K562 (cell line): ENCODE measurements around the gene HAPLN2. TPM values are rescaled to one million over a fixed set of nuclear protein-coding genes. Genes with fewer than 3 reads are reported as not detected.
A peak's percentile ranks its signal among the peaks of the same experiment; 100 is the strongest.

Experiments used
- ATAC-seq: fragments of 200-7000 bp; cut with Tn5 transposase; 3 replicates; pipeline ENCODE4 v1.9.1; 2020; ENCODE audit warnings: moderate library complexity
- BruUV-seq: library from RNA; stranded (reverse); fragments of 400-500 nt; replicated peaks from 2 replicates; lab custom pipeline; 2021; lab: Mats Ljungman, UMichigan
- CTCF ChIA-PET: fragments of 300-600 bp; formaldehyde crosslinking; extraction: SDS; loops from one replicate; lab custom pipeline; 2021; ENCODE audit warnings: low intra/inter-chr PET ratio; lab: Yijun Ruan, JAX
- POLR2A ChIA-PET: fragments of 300-600, 350-650 bp; sonication (Branson Sonifier 250); formaldehyde crosslinking; extraction: SDS; loops from one replicate; lab custom pipeline; 2021; ENCODE audit warnings: antibody characterized with exemption, inconsistent platforms; lab: Yijun Ruan, JAX
- DNase-seq, 4 experiments: peaks; one replicate each; pipeline versions ENCODE4 v3.0.0 to v3.0.0-alpha.2; 2011 to 2018; ENCODE audit warnings: low spot score in 3 of 4, mixed read lengths in 3 of 4; ENCODE audit errors: extremely low read depth in 1 of 4
- FAIRE-seq: peaks from 2 replicates; lab custom pipeline; 2011; peaks lifted over from hg19 to GRCh38; lab: Jason Lieb, UNC
- H2AFZ ChIP-seq: 2 replicates; pipeline ENCODE4 v1.6.0; 2011; ENCODE audit warnings: low read depth, low read length, control low read depth, inconsistent platforms
- H3K27ac ChIP-seq: fragments of 200-600 bp; 3 replicates; pipeline ENCODE4 v1.8.0; 2011; ENCODE audit warnings: low read depth, mild to moderate bottlenecking, control low read depth, inconsistent platforms, low read length, moderate library complexity, mixed read lengths; ENCODE audit errors: extremely low read depth
- H3K27me3 ChIP-seq, 2 experiments: fragments of 300-600 bp in 1 of 2; 2 replicates in 1 of 2; 3 replicates in 1 of 2; pipeline versions ENCODE4 v1.6.0 to v1.8.0; 2011; ENCODE audit warnings: inconsistent platforms in 2 of 2, low read length in 2 of 2, mild to moderate bottlenecking in 1 of 2, mixed read lengths in 1 of 2, moderate library complexity in 1 of 2; ENCODE audit not compliant: control insufficient read depth in 2 of 2, insufficient read depth in 2 of 2
- H3K36me3 ChIP-seq: fragments of 300-600 bp; 3 replicates; pipeline ENCODE4 v1.8.0; 2011; ENCODE audit warnings: mild to moderate bottlenecking, low read length, inconsistent platforms; ENCODE audit not compliant: control insufficient read depth, insufficient read depth
- H3K4me1 ChIP-seq, 2 experiments: fragments of 200-600 bp in 1 of 2; replicated peaks in 1 of 2; 2 replicates in 1 of 2; 3 replicates in 1 of 2; pipeline versions ENCODE4 v1.5.1 to v1.8.0; 2011; ENCODE audit warnings: inconsistent platforms in 2 of 2, low read length in 2 of 2, mild to moderate bottlenecking in 1 of 2, mixed read lengths in 1 of 2, moderate library complexity in 1 of 2; ENCODE audit not compliant: control insufficient read depth in 2 of 2, insufficient read depth in 2 of 2
- H3K4me2 ChIP-seq: 2 replicates; pipeline ENCODE4 v1.6.1; 2011; ENCODE audit warnings: low read length, control low read depth, inconsistent platforms, mixed read lengths; ENCODE audit not compliant: insufficient read depth
- H3K4me3 ChIP-seq: fragments of 200-600 bp; sonication (generic), shearing (Covaris generic); 2 replicates; pipeline ENCODE4 v1.5.1; 2016; ENCODE audit warnings: control low read depth, inconsistent platforms
- H3K79me2 ChIP-seq: fragments of 200-600 bp; 3 replicates; pipeline ENCODE4 v1.8.0; 2011; ENCODE audit warnings: low read length, inconsistent platforms; ENCODE audit not compliant: control insufficient read depth, insufficient read depth
- H3K9ac ChIP-seq, 2 experiments: 2 replicates each; pipeline versions ENCODE4 v1.6.0 to v1.6.1; 2011; ENCODE audit warnings: low read depth in 2 of 2, low read length in 2 of 2, control low read depth in 1 of 2, inconsistent platforms in 1 of 2, mild to moderate bottlenecking in 1 of 2, mixed read lengths in 1 of 2; ENCODE audit not compliant: insufficient read depth in 1 of 2
- H3K9me1 ChIP-seq: one replicate; pipeline ENCODE4 v1.6.0; 2011; ENCODE audit warnings: inconsistent platforms, mild to moderate bottlenecking, low read length, moderate library complexity; ENCODE audit not compliant: control insufficient read depth, insufficient read depth
- H3K9me3 ChIP-seq: replicated peaks from 2 replicates; pipeline ENCODE4 v1.5.1; 2011; ENCODE audit warnings: low read depth, low read length, inconsistent platforms; ENCODE audit not compliant: control insufficient read depth, insufficient read depth
- H4K20me1 ChIP-seq: replicated peaks from 2 replicates; pipeline ENCODE4 v1.6.1; 2011; ENCODE audit warnings: low read length, inconsistent platforms, mixed read lengths; ENCODE audit not compliant: control insufficient read depth, insufficient read depth
- ESRRA ChIP-seq: fragments of 450-650 bp; IDR thresholded peaks from 2 replicates; pipeline ENCODE4 v1.6.1; 2014; ENCODE audit warnings: low read depth, mild to moderate bottlenecking, moderate library complexity, borderline replicate concordance
- SIN3B ChIP-seq: fragments of 450-650 bp; IDR thresholded peaks from 2 replicates; pipeline ENCODE4 v1.6.1; 2017; ENCODE audit warnings: low read depth, mild to moderate bottlenecking, moderate library complexity
- ZNF121 ChIP-seq: sonication (generic); formaldehyde crosslinking; conservative IDR thresholded peaks from 2 replicates; pipeline ENCODE4 v1.8.0; 2022; ENCODE audit warnings: missing genetic modification reagents
- ZNF133 ChIP-seq: fragments of 250-450 bp; sonication (Bioruptor Pico); IDR thresholded peaks from 2 replicates; pipeline ENCODE4 v1.4.0; 2020; ENCODE audit warnings: mild to moderate bottlenecking
- WGBS: fragments of 100-300 bp; shearing (Covaris generic); methylation state at CpG from one replicate; pipeline ENCODE4 v1.1.6; 2016; ENCODE audit warnings: low coverage, mixed read lengths; ENCODE audit not compliant: insufficient coverage; ENCODE audit errors: missing lambda C conversion rate; 5-methylcytosine and 5-hydroxymethylcytosine counted together
- in situ Hi-C: fragments of 300-500 bp; cut with MboI; formaldehyde crosslinking; loops from 4 replicates; pipeline ENCODE4 v1.15.0; 2018; ENCODE audit warnings: inconsistent platforms, mixed read lengths
- intact Hi-C: fragments of 100-400 bp; cut with micrococcal nuclease; formaldehyde crosslinking; loops from 2 replicates; pipeline ENCODE4 v1.14.2; 2022
- polyA plus RNA-seq, 8 experiments: library from polyadenylated mRNA; depleted of rRNA in 4 of 8; stranded (reverse) in 5 of 8; unstranded in 3 of 8; fragments of >200 nt; fragmentation: Nextera tagmentation in 2 of 8; fragmentation: Illumina TruSeq in 1 of 8; extraction: Ambion mirVana in 2 of 8; extraction: Trizol in 1 of 8; gene quantifications; 2 replicates each; pipeline versions ENCODE4 v1.2.1 to v1.2.3, GENCODE V29; 2011 to 2014; ENCODE audit warnings: inconsistent platforms in 1 of 8, missing spikeins in 1 of 8
- total RNA-seq, 7 experiments: library from RNA; depleted of rRNA in 6 of 7; stranded (reverse); fragments of >200 nt in 6 of 7; fragmentation: Illumina TruSeq in 2 of 7; extraction: Trizol in 2 of 7; gene quantifications; 2 replicates each; pipeline versions ENCODE4 v1.2.1 to v1.2.3, GENCODE V29; 2011 to 2021; ENCODE audit warnings: low replicate concordance in 1 of 7

The HAPLN2 gene
- total and polyA plus RNA-seq, 9 of the 15 experiments (the other 6 are each of a cell fraction or from before 2014, with no cell fraction given), result 0.14 to 5.2 (median 3.8) TPM; not detected in 4

DNA sequence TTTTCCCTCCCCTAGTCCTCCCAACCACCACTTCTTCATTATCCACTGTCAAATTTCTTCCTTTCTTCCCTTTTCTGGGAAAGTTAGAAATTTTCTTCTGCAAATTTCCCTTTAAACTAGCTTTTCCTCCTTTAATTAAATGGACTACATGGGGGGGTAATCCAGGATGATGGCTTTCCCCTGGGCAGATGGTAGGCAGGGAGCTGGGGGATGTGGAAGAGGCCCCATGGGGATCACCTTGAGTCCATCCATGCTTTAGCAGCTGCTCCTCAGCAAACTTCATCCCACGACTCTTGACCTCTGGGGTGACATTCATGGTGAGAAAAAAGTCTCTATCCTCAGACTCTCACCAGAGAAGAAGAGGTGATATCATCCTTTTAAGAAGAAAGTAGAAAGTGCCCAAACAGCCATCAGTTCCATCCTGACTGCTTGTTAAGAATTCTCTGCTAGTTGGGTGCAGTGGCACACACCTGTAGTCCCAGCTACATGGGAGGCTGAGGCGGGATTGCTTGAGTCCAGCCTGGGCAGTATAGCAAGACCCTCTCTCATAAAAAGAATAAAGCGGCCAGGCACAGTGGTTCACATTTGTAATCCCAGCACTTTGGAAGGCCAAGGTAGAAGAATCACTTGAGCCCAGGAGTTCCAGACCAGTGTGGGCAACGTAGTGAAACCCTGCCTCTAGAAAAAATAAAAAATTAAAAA, 20.3 kb upstream of the HAPLN2 start:
- Histone ChIP-seq H3K79me2 (peaks cover 46% of the 10 kb centered on the region), H2AFZ (no peak overlapping the region), H3K9ac (no peak overlapping the region; a peak in 1 of 4 replicates), H3K4me1 (peaks cover 12% of the 10 kb centered on the region in 2 experiments; a peak in 4 of 5 replicates), H3K4me3 (no peak overlapping the region), H4K20me1 (no peaks in the 10 kb centered on the region), H3K36me3 (peaks cover 60% of the 10 kb centered on the region), H3K9me1 (no peaks in the 10 kb centered on the region), H3K9me3 (no peaks in the 10 kb centered on the region), H3K4me2 (no peak overlapping the region), H3K27me3 (no peaks in the 10 kb centered on the region), H3K27ac (no peak overlapping the region)
- intact Hi-C loops (no loop called here), in situ Hi-C loops (no loop called here)
- BruUV-seq, result no TSS peak
- DNase-seq (no peak), FAIRE-seq (no peak), ATAC-seq (no peak)
- TF ChIP-seq SIN3B, result no peak
- no peak for TF ChIP-seq ESRRA
- peak; percentile 64 for TF ChIP-seq ZNF121 (CRISPR knock-in tag)
- no peak for TF ChIP-seq ZNF133 (CRISPR knock-in tag)
- ChIA-PET POLR2A (interaction anchor here (1.0 to 3.2 kb wide), 4 partner anchors 8 to 67 kb away, joined by 3 to 16 read pairs (median 4); partner anchors contain the start of gene NAXE), CTCF (no interaction called here)
- 86% methylated on average over 4 of the region's 4 CpGs for WGBS
